Measurements from ENCODE around the gene TAS1R1.
"Not testable (repeated sequence)": the region's sequence is repeated elsewhere in the genome, so short reads cannot be mapped to it uniquely, and the experiment has no call there.

The TAS1R1 gene

GRCh38 chr1:6521536-6521935, 33.6 kb upstream of the TAS1R1 start:
- DNase-seq (ENCODE audit: low read depth, low spot score): peak; percentile 43

DNA sequence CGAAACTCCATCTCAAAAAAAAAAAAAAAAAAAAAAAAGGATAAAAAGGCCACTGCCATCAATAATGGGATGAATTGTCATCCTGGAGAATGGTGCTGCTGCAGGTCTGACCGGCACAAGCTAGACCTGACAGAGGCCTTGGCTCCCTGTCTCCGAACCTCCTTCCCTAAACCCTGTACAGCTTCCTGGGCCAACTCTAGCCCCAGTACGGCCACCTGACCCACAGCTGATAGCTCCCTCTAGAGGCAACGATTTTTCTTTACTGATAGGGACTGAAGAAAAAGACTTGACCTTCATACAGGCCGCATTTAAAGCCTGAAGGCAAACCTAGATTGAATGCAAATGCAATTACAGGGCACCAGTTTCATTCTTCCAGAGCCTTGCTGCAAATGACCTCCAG, 31.5 kb upstream of the TAS1R1 start:
- peak; percentile 61 for DNase-seq (ENCODE audit: low read depth, low spot score)

GRCh38 chr1:6526316-6526715, 28.8 kb upstream of the TAS1R1 start:
- no peak for DNase-seq (ENCODE audit: low read depth, low spot score)

GRCh38 chr1:6528492-6528891, 26.6 kb upstream of the TAS1R1 start:
- DNase-seq (ENCODE audit: low read depth, low spot score): no peak

GRCh38 chr1:6530504-6531160, 24.5 kb upstream of the TAS1R1 start:
- no peak for DNase-seq (ENCODE audit: low read depth, low spot score)

GRCh38 chr1:6531996-6532395, 23.1 kb upstream of the TAS1R1 start:
- no peak for DNase-seq (ENCODE audit: low read depth, low spot score)

DNA sequence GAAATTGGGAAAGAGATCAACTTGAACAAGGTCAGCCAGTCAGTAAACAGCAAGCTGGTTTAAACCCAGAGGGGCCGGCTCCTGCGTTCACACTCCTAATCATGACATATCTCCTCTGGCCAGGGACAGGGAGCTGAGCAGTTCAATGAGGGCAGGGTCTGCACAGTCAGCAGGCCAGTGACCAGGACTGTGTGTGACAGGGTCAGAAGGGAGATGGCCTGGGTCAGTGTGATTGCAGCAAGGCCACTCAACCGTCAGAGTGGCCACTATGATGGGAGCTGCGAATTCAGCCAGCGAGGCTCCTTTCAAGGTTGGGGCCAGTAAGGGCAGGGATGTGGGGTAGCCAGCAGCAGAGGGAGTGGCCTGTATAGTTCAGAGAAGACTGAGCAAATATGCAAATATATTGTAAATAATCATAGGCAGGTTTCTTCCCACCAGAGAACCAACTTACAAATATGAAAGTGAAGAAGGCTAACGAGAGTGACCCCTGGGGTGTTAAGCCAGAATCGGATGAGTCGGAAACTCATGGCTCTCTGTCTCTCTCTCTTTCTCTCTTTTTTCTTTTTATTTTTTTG, 20.8 kb upstream of the TAS1R1 start:
- no peak for DNase-seq (ENCODE audit: low read depth, low spot score)

GRCh38 chr1:6535214-6535613, 19.9 kb upstream of the TAS1R1 start:
- no peak for DNase-seq (ENCODE audit: low read depth, low spot score)

DNA sequence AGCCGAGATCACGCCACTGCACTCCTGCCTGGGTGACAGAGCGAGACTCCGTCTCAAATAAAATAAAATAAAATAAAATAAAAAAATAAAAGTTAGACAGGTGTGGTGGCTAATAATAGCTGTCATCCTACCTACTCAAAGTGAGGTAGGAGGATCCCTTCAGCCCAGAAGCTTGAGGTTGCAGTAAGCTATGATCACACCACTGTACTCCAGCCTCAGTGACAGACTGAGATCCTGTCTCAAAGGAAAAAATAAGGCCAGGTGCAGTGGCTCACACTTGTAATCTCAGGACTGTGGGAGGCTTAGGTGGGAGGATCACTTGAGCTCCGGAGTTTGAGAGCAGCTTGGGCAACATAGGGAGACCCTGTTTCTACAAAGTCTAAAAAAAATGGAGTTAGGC, 18.8 kb upstream of the TAS1R1 start:
- DNase-seq (ENCODE audit: low read depth, low spot score): no peak

DNA sequence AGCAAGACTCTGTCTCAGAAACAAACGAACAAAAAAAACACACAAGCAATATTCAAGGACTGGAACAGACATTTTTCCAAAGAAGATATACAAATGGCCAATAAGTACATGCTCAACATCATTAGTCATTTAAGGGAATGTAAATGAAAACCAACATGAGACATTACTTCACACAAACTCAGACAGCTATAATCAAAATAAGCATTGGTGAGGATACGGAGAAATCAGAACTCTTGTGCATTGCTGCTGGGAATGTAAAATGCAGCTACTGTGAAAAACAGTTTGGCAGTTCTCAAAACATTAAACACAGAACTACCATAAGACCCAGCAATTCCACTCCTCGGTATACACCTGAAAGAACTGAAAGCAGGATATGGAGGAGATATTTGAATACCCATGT, 16.2 kb upstream of the TAS1R1 start:
- peak; percentile 73 for DNase-seq (ENCODE audit: low read depth, low spot score)

DNA sequence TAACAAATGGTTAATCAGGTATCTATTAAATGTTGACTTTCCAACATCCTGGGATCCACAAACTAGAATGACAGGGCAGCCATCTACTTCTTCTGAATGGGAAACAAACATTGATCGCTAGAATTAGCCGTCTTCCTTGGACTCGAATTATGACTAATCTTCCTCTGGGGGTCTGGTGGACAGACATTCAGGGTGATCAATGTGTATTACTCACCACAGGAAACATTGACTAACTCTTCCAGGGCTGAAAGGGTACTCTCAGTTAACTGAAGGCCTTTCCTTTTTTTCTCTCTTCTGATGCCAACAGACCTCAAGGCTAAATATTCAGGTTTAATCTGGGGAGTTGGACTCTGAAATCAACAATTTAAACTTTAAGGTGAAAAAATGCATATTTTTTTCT, 10.3 kb upstream of the TAS1R1 start:
- peak; percentile 56 for DNase-seq (ENCODE audit: low read depth, low spot score)

- peak; percentile 60 for DNase-seq (ENCODE audit: low read depth, low spot score)
Observed at GRCh38 chr1:6545276-6546112, 9.6 kb upstream of the TAS1R1 start.

GRCh38 chr1:6546326-6546725, 8.8 kb upstream of the TAS1R1 start:
- no peak for DNase-seq (ENCODE audit: low read depth, low spot score)

DNA sequence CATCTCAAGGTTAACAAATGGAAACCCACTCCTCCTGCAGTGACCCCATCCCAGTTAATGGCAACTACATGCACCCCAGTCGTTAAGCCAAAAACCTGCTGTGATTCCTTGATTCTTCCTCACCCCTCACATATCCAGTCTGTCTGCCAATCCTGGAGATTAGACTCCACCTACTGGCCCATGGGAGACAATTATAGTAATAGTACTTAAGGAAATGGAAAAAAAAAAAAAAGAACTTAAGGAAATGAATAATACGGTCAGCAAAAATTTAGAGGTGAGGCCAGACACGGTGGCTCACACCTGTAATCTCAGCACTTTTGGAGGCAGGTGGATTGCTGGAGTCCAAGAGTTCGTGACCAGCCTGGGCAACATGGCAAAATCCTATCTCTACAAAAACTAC, 7.8 kb upstream of the TAS1R1 start:
- peak; percentile 23 for DNase-seq (ENCODE audit: low read depth, low spot score)

DNA sequence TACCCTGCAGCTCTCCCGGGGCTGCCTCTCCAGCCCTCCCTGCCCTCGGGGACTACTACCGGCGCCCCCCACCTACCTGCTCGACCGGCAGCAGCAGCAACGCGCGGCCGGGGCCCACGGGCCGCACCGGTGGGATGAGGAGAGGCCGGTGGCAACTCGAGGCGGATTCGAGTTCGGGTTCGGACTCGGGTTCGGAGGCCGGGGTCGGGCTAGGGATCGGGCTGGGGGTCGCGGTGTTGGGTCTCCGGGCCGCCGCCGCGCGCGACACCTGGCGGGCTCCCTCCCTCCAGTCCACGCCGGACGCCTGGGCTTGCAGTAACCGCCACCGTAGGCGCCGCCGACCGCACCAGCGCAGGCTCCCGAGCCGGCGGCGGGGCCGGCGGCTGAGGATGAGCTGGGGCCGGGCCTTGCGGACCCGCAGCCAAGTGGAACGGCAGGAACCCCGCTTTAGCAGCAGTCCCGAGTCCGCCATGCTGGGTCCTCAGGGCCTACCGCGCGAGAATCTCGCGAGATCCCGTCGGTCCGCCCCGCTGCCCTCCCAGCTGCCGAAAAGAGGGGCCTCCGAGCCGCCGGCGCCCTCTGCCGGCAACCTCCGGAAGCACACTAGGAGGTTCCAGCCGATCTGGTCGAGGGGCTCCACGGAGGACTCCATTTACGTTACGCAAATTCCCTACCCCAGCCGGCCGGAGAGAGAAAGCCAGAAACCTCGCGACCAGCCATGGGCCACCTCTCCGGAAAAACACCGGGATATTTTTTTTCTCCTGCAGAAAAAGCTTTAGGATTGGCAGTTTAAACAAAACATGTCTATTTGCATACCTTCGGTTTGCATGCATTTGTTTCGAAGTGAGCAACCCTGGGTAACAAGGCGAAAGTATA, 838 bp upstream of the TAS1R1 start, which contains the start of gene NOL9:
NOL9 (minus strand) TSS at position 483 of the 876 bp plus-strand sequence; CDS start at position 472, 11 bp downstream.
- DNase-seq (ENCODE audit: low read depth, low spot score): peak; percentile 97

- no peak for DNase-seq (ENCODE audit: low read depth, low spot score)
Observed at GRCh38 chr1:6557597-6557996, 2.5 kb downstream of the TAS1R1 start.

DNA sequence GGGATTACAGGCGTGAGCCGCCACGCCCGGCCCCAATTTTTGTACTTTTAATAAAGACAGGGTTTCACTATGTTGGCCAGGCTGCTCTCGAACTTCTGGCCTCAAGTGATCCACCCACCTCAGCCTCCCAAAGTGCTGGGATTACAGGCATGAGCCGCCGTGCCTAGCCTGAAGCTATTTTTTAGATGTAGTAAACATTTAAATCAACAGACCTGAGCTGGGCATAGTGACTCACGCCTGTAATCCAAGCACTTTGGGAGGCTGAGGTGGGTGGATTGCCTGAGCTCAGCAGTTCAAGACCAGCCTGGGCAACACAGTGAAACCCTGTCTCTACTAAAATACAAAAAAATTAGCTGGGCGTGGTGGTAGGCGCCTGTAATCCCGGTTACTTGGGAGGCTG, 4.1 kb downstream of the TAS1R1 start:
- not testable (repeated sequence) for DNase-seq (ENCODE audit: low read depth, low spot score)

DNA sequence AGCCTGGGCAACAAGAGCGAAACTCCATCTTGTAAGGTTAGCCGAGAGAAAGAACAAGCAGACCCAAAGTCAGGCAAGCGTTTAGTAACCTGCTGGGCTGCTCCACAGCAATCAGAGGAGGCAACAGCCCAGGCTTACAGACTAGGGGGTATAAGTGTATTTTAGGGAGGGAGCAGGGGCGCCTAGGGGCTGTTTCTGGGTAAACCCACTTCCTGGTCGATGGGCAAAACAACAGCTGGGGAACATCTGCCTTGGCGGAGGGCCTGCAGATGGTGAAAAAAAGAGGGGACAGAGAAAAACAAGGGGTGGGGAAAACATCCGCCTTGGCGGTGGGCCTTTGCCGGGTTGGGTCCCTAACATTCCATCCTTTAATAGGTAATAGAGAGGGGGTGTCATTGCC, 5.2 kb downstream of the TAS1R1 start:
- DNase-seq (ENCODE audit: low read depth, low spot score): no peak

DNA sequence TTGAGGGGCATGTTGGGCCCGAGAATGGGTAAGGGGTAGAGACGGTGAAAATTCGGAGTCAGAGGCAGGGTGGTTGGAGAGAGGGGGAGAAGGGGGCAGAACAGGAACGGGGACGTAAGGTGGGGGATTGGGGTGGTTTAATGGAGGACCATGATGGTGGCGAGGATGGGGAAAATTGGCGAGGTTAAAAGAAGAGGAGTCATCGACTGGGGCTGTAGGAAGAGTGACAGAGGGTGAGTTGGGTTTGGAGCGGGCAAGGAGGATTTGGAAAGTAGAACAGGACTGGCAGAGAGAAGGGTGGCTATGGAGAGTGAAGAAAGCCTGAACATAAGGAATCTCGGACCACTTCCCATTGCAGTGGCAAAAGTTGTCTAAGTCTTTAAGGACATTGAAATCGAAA, 13.9 kb downstream of the TAS1R1 start:
- no peak for DNase-seq (ENCODE audit: low read depth, low spot score)

DNA sequence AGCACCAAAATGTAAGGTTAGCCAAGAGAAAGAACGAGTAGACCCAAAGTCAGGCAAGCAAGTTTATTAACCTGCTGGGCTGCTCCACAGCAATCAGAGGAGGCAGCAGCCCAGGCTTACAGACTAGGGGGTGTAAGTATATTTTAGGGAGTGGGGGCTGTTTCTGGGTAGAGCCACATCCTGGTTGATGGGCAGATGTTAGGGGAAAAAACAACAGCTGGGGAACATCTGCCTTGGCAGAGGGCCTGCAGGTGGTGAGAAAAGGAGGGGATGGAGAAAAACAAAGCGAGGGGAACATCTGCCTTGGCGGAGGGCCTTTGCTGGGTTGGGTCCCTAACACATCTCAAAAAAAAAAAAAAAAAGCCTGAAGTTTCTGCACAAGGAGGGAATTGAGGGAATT, 15.0 kb downstream of the TAS1R1 start:
- no peak for DNase-seq (ENCODE audit: low read depth, low spot score)

DNA sequence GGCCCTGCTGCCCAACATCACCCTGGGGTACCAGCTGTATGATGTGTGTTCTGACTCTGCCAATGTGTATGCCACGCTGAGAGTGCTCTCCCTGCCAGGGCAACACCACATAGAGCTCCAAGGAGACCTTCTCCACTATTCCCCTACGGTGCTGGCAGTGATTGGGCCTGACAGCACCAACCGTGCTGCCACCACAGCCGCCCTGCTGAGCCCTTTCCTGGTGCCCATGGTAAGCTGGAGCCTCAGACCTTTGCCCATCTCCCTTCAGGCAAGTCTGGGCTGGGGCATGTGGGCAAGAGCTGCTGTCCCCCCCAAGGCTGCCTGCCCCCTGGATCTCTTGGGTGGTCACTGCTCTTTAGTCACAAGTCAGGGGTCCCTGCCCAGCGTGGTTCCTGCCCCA, 15.9 kb downstream of the TAS1R1 start:
- no peak for DNase-seq (ENCODE audit: low read depth, low spot score)

Measured in astrocyte of the hippocampus (primary cell).